Testis (tissue), 2 donors: ENCODE measurements around the gene CSN1S1.

Source experiments
- POLR2A ChIP-seq: fragments of 450-650 bp; IDR thresholded peaks from one replicate; pipeline ENCODE4 v1.6.1; 2017; ENCODE audit warnings: antibody characterized with exemption, mild to moderate bottlenecking, moderate library complexity
- TF ChIP-seq, protein P1 (sequence below), 3 experiments: fragments of 450-650 bp in 2 of 3; fragments of 200-600 bp in 1 of 3; sonication (generic) in 1 of 3; IDR thresholded peaks; one replicate each; pipeline ENCODE4 v1.5.1; 2016 to 2019; ENCODE audit warnings: antibody characterized with exemption in 3 of 3, mild to moderate bottlenecking in 2 of 3, moderate library complexity in 1 of 3

DNA sequence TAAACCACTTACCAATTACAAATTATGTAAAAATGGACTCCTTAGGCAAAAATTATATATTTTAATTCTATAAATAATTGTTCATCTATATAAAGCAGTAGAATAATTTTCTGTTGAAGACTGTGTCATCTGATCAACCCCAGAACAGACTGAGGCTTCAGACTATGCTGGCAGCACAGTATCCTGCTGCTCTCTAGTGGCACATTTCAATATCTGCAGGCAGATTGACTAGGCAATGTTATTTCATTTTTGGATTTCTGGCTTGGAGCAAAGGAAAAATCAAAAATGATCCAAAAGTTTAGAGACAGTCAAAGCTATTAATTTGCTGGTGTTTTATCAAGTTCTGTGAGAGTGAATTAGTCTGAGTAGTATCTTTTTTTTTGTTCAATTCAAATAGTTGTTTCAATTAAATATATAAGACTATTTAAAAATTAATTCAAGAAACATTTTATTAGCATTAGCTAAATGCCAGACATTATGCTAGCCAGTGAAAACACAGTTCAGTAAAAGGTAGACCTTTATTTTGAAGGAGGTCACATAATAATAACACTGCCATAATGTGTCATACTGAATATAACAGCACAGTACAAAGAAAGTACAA is 49.6 kb upstream of the CSN1S1 start:
- TF ChIP-seq, protein P1, sequence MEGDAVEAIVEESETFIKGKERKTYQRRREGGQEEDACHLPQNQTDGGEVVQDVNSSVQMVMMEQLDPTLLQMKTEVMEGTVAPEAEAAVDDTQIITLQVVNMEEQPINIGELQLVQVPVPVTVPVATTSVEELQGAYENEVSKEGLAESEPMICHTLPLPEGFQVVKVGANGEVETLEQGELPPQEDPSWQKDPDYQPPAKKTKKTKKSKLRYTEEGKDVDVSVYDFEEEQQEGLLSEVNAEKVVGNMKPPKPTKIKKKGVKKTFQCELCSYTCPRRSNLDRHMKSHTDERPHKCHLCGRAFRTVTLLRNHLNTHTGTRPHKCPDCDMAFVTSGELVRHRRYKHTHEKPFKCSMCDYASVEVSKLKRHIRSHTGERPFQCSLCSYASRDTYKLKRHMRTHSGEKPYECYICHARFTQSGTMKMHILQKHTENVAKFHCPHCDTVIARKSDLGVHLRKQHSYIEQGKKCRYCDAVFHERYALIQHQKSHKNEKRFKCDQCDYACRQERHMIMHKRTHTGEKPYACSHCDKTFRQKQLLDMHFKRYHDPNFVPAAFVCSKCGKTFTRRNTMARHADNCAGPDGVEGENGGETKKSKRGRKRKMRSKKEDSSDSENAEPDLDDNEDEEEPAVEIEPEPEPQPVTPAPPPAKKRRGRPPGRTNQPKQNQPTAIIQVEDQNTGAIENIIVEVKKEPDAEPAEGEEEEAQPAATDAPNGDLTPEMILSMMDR (IDR thresholded peaks at IDR 0.05), result peak; percentile 65 to 71 (median 69)
- no peak for TF ChIP-seq POLR2A
